Activated CD4-positive, alpha-beta T cell treated with anti-CD3 and anti-CD28 coated beads for 36 hours (primary cell): Measurements from ENCODE around the gene ZNF614. TPM values are rescaled to one million over a fixed set of nuclear protein-coding genes. Genes with fewer than 3 reads are reported as not detected.
"Not testable (repeated sequence)": the region's sequence is repeated elsewhere in the genome, so short reads cannot be mapped to it uniquely, and the experiment has no call there.

Experiments used
- ATAC-seq: fragments of 200-7000 bp; cut with Tn5 transposase; one replicate; pipeline ENCODE4 v1.10.0; 2021; ENCODE audit warnings: mild to moderate bottlenecking, moderate library complexity
- CTCF ChIA-PET: fragments of 350-600 bp; sonication (Branson Sonifier 250); formaldehyde crosslinking; loops from one replicate; lab custom pipeline; 2021; ENCODE audit warnings: antibody characterized with exemption; lab: Charles Lee
- POLR2A ChIA-PET: fragments of 350-600 bp; sonication (Branson Sonifier 250); formaldehyde crosslinking; loops from one replicate; lab custom pipeline; 2021; ENCODE audit warnings: antibody characterized with exemption, inconsistent platforms; lab: Charles Lee
- DNase-seq: peaks from one replicate; pipeline ENCODE4 v3.0.0-alpha.2; 2020
- H3K27ac Mint-ChIP-seq: one replicate; pipeline ENCODE4 v1.8.0; 2021; ENCODE audit warnings: mixed read lengths
- H3K27me3 Mint-ChIP-seq: one replicate; pipeline ENCODE4 v1.8.0; 2021; ENCODE audit warnings: mixed read lengths
- H3K36me3 Mint-ChIP-seq: one replicate; pipeline ENCODE4 v1.8.0; 2021; ENCODE audit warnings: low read depth, mixed read lengths
- H3K4me1 Mint-ChIP-seq: one replicate; pipeline ENCODE4 v1.8.0; 2021; ENCODE audit warnings: mixed read lengths
- H3K4me3 Mint-ChIP-seq: one replicate; pipeline ENCODE4 v1.8.0; 2021; ENCODE audit warnings: mild to moderate bottlenecking, moderate library complexity, mixed read lengths
- H3K9me3 Mint-ChIP-seq: one replicate; pipeline ENCODE4 v1.8.0; 2021; ENCODE audit warnings: low read depth, mixed read lengths
- intact Hi-C, 2 experiments: fragments of 100-400 bp; cut with DNase I in 1 of 2; cut with micrococcal nuclease in 1 of 2; formaldehyde crosslinking; loops; one replicate each; pipeline versions ENCODE4 v1.14.2 to v1.15.1; 2022 to 2024; cut with DNase I, micrococcal nuclease
- total RNA-seq, 2 experiments: library from RNA; stranded (reverse); gene quantifications; one replicate each; pipeline ENCODE4 v1.2.3, GENCODE V29; 2021

The ZNF614 gene
- total RNA-seq, 2 experiments from 2014 or later, result 9.4 to 10.6 TPM

DNA sequence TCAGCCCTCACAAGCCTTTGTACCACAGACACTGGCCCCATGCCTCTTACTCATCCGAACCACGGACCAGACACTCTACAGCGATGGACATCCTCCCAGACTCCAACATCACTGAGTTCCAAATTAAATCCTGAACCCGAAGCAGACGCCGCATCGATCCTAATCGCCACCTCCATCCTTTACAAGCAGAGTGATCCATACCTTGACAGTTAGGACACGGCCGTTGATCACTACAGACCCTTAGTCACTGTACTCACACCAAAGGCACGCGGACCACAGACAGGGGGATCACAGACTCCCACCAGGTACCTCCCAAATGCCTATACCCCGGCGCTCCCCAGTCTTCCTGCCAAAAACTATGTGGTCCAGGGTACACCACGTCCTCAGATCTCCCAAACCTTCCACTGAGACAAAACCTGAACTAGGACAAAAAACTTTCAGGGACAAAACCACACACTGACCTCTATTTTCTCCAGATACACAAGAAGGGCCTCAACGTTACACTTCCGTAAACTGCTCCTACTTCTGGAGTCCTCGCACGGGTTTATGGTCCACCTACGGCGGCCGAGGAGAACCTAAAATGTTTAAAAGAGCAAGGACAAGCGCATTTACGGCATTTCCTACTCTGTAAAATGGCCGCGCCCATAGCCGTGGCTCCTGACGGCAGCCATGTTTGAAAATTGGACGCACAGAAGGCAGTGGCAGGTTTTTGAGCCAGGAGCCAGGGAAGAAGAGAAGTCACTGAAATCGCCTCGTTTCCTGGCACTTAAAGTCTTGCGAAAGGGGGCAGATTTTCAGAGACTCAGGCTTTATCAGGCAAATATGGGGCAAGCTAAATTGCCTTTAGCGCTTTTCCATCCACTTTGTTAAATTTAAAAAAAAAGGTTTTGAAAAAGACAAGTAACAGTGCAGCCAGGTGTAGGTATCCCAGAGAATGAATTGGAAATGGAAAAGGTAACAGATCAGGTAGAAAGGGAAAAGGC is 41.6 kb downstream of the ZNF614 start, which contains the start of gene ZNF350:
ZNF350 (minus strand) TSS at position 532 of the 983 bp plus-strand sequence. CDS start 12,480 bp downstream, outside the sequence.
- peak; percentile 94 for DNase-seq
- POLR2A ChIA-PET, result interaction anchor here (0.6 kb wide), 1 partner anchor 548 kb away, joined by 3 read pairs; no protein-coding TSS in a partner anchor
- CTCF ChIA-PET, result interaction anchor here (0.7 kb wide), 1 partner anchor 15 kb away, joined by 3 read pairs; no protein-coding TSS in a partner anchor
- Mint-ChIP-seq H3K27ac (peak within 1 kb of the TSS; percentile 95), H3K36me3 (peaks cover 59% of the 10 kb centered on the region), H3K4me1 (peaks cover 8% of the 10 kb centered on the region), H3K4me3 (peak within 1 kb of the TSS; percentile 85), H3K9me3 (peaks cover 44% of the 10 kb centered on the region), H3K27me3 (no peaks in the 10 kb centered on the region)
- ATAC-seq, result peak; percentile 99
- intact Hi-C loops, result loop anchor here (1.0 to 2.0 kb wide), 8 partner anchors 22 to 203 kb away; partner anchors contain the start of genes ZNF613 (in 2 of the 2), ZNF615 (in 2 of the 2), ZNF432 (in 1 of the 2) and ZNF614 (in 1 of the 2)

DNA sequence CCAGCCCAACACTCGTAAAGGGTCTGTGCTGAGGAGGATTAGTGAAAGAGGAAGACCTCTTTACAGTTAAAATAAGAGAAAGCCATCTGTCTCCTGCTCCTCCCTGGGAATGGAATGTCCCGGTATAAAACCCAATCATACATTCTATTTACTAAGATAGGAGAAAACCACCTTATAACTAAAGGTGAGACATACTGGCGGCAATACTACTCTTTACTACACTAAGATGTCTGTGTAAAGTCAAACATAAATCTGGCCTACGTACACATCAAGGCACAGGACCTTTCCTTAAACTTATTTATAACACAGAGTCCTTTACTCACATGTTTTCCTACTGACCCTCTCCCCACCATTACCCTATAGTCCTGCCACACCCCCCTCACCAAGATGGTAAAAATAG is 44.8 kb downstream of the ZNF614 start:
- peaks cover 50% of the 10 kb centered on the region for H3K9me3 Mint-ChIP-seq

DNA sequence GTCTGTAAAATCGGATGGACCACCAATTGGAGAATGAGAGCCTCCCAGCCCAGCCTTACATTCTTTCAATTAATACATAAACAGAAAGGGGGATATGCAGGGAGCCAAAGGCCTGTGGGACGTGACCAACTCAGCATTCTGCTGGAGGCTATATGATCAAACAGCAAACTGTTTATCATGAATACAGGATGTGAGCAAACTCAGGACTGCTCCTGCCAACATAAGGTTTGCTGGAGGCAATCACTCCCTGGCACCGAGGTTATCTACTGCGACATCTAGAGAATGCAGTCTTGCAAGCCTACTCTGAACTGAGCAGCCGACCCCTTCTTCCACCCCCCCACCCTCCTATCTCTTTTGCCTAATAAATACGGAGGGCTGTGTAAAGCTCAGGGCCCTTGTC is 47.3 kb downstream of the ZNF614 start:
- H3K27ac Mint-ChIP-seq, CTCF ChIA-PET, ATAC-seq, H3K4me3 Mint-ChIP-seq, H3K27me3 Mint-ChIP-seq, DNase-seq, intact Hi-C loops, H3K4me1 Mint-ChIP-seq, POLR2A ChIA-PET: not testable (repeated sequence)
- peaks cover 60% of the 10 kb centered on the region for H3K9me3 Mint-ChIP-seq
- H3K36me3 Mint-ChIP-seq, result peaks cover 86% of the 10 kb centered on the region

More for the DNA sequence above, 44.8 kb downstream of the ZNF614 start:
- intact Hi-C loops, result no loop called here
- ATAC-seq (no peak), DNase-seq (no peak)
- CTCF ChIA-PET, result no interaction called here
- no peaks in the 10 kb centered on the region for H3K27me3 Mint-ChIP-seq
- no peak overlapping the region for H3K4me3 Mint-ChIP-seq
- POLR2A ChIA-PET, result no interaction called here
- H3K27ac Mint-ChIP-seq, result no peak overlapping the region
- H3K36me3 Mint-ChIP-seq, result peaks cover 78% of the 10 kb centered on the region
- H3K4me1 Mint-ChIP-seq, result peaks cover 8% of the 10 kb centered on the region

DNA sequence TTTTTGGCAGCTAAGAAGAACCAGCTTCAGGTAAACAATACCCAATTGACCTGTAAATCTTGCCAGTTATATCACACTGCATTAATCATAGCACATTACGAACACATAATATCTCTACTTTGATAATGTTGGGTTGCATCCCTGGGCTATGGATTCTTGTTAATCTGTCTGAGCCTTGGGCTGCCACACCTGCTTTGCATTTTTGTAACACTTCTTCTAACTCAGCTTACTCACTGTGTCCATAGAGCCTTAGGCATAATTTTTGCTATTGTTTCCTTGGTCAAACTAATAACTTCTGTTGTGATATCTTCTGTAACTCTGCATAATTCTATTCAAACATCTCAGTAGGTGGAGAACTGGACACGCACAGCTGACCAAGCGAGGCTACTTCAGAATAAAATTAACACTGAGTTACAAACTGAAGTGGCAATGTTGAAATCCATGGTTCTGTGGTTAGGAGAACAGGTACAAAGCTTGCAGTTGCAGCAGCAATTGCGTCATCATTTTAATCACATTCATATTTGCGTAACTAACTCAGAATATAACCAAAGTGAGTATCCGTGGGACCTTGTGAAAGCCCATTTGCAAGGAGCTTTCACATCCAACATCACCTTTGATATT is 48.0 kb downstream of the ZNF614 start:
- Mint-ChIP-seq H3K4me3 (no peak overlapping the region), H3K27ac (no peak overlapping the region), H3K4me1 (peaks cover under 1% of the 10 kb centered on the region), H3K36me3 (peaks cover 87% of the 10 kb centered on the region), H3K9me3 (peaks cover 58% of the 10 kb centered on the region), H3K27me3 (no peaks in the 10 kb centered on the region)
- no peak for ATAC-seq
- intact Hi-C loops, result no loop called here
- ChIA-PET POLR2A (no interaction called here), CTCF (no interaction called here)
- DNase-seq, result no peak

DNA sequence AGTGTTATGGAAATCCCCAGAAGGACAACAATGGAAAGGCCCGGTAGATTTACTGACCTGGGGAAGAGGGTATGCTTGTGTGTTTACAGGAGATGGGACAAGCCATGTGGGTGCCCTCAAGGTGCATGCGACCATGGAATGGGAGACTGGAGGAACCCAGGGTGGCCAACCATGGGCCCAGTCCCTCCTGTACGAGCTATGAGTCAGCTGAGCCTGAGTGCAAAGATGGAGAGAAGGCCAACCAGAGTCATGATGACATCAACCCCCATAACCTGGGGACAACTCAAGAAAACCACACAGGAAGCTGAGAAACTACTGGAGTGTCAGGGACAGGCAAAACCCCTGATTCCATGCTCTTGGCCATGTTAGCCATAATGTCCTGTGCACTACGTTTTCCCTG is 49.3 kb downstream of the ZNF614 start:
- Mint-ChIP-seq H3K4me3 (no peak overlapping the region), H3K4me1 (no peaks in the 10 kb centered on the region), H3K9me3 (peaks cover 64% of the 10 kb centered on the region), H3K27me3 (no peaks in the 10 kb centered on the region), H3K36me3 (peaks cover 93% of the 10 kb centered on the region), H3K27ac (no peak overlapping the region)
- CTCF ChIA-PET, result no interaction called here
- DNase-seq, result no peak
- POLR2A ChIA-PET, result no interaction called here
- ATAC-seq, result no peak
- intact Hi-C loops, result no loop called here

GRCh38 chr19:51977346-51977745 is 50.8 kb downstream of the ZNF614 start:
- ATAC-seq (no peak), DNase-seq (no peak)
- POLR2A ChIA-PET, result no interaction called here
- Mint-ChIP-seq H3K9me3 (peaks cover 60% of the 10 kb centered on the region), H3K27me3 (no peaks in the 10 kb centered on the region), H3K27ac (no peak overlapping the region), H3K4me3 (no peak overlapping the region), H3K4me1 (no peaks in the 10 kb centered on the region), H3K36me3 (peaks cover 94% of the 10 kb centered on the region)
- intact Hi-C loops, result no loop called here
- CTCF ChIA-PET, result no interaction called here

- POLR2A ChIA-PET, result no interaction called here
These were observed 51.3 kb downstream of the ZNF614 start for GRCh38 chr19:51976852-51977251.

DNA sequence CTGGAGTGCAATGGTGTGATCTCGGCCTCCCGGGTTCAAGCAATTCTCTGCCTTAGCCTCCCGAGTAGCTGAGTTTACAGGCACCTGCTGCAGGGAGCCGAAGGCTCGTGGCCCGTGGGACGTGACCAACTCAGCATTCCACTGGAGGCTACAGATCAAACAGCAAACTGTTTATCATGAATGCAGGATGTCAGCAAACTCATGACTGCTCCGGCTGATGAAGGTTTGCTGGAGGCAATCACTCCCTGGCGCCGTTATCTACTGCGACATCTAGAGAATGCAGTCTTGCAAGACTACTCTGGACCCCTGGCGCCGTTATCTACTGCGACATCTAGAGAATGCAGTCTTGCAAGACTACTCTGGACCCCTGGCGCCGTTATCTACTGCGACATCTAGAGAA is 52.4 kb downstream of the ZNF614 start:
- Mint-ChIP-seq H3K9me3 (peaks cover 68% of the 10 kb centered on the region), H3K36me3 (peaks cover 96% of the 10 kb centered on the region)
- H3K27me3 Mint-ChIP-seq, DNase-seq, ATAC-seq, CTCF ChIA-PET, H3K4me1 Mint-ChIP-seq, H3K4me3 Mint-ChIP-seq, H3K27ac Mint-ChIP-seq, intact Hi-C loops, POLR2A ChIA-PET: not testable (repeated sequence)

More at GRCh38 chr19:51976852-51977251, 51.3 kb downstream of the ZNF614 start:
- ATAC-seq (no peak), DNase-seq (no peak)
- Mint-ChIP-seq H3K9me3 (peaks cover 64% of the 10 kb centered on the region), H3K27me3 (no peaks in the 10 kb centered on the region), H3K27ac (no peak overlapping the region), H3K36me3 (peaks cover 96% of the 10 kb centered on the region), H3K4me3 (no peak overlapping the region), H3K4me1 (no peaks in the 10 kb centered on the region)
- intact Hi-C loops, result no loop called here
- CTCF ChIA-PET, result no interaction called here

DNA sequence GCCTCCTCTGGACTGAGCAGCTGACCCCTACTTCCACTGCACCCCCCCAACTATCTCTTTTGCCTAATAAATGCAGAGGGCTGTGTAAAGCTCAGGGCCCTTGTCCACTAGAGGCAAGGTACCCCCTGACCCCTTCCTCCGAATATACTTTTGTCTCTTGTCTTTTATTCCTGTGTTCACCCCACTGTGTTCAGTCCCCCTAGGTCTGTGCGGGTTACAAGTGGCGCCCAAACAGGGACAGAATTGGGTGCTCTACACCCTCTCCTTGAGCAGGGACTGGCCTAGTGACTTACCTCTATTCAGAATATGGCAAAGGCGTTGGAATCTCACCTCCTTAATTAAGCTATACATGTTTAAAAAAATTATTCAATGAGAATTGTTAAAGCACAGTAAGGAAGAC is 56.6 kb downstream of the ZNF614 start:
- peaks cover 86% of the 10 kb centered on the region for H3K36me3 Mint-ChIP-seq
- DNase-seq (peak; percentile 39), ATAC-seq (no peak)
- no peak overlapping the region for H3K4me3 Mint-ChIP-seq
- CTCF ChIA-PET, result interaction anchor here (0.6 kb wide), 1 partner anchor 16 kb away, joined by 3 read pairs; no protein-coding TSS in a partner anchor
- intact Hi-C loops, result no loop called here
- H3K27me3 Mint-ChIP-seq, result no peaks in the 10 kb centered on the region
- H3K9me3 Mint-ChIP-seq, result peaks cover 61% of the 10 kb centered on the region
- no peak overlapping the region for H3K27ac Mint-ChIP-seq
- POLR2A ChIA-PET, result no interaction called here
- H3K4me1 Mint-ChIP-seq, result no peaks in the 10 kb centered on the region

- H3K27me3 Mint-ChIP-seq, result no peaks in the 10 kb centered on the region
- no peak overlapping the region for H3K27ac Mint-ChIP-seq
- H3K4me1 Mint-ChIP-seq, result no peaks in the 10 kb centered on the region
- peaks cover 58% of the 10 kb centered on the region for H3K9me3 Mint-ChIP-seq
- POLR2A ChIA-PET, result no interaction called here
- DNase-seq (no peak), ATAC-seq (no peak)
- no peak overlapping the region for H3K4me3 Mint-ChIP-seq
- CTCF ChIA-PET, result no interaction called here
- peaks cover 88% of the 10 kb centered on the region for H3K36me3 Mint-ChIP-seq
- intact Hi-C loops, result no loop called here
These were observed 57.5 kb downstream of the ZNF614 start for GRCh38 chr19:51970718-51971117.

DNA sequence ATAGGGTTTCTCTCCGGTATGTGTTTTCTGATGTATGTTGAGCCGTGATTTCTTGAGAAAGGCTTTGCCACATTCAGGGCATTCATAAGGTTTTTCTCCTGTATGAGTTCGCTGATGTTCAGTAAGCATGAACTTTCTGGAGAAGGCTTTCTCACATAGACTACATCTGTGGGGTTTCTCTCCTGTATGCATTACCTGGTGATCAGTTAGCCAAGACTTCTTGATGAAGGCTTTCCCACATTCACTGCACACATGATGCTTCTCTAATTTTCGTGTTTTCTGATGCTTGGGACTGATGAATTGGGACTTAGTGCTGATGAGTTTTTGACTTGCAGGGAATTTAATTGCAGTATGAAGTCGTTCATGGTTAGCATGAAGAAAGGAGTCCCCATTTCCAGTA is 62.6 kb downstream of the ZNF614 start:
- peaks cover 78% of the 10 kb centered on the region for H3K36me3 Mint-ChIP-seq
- no peaks in the 10 kb centered on the region for H3K27me3 Mint-ChIP-seq
- intact Hi-C loops, result no loop called here
- POLR2A ChIA-PET, result no interaction called here
- no peak overlapping the region for H3K4me3 Mint-ChIP-seq
- peaks cover 67% of the 10 kb centered on the region for H3K9me3 Mint-ChIP-seq
- no peak for DNase-seq
- no peak overlapping the region for H3K27ac Mint-ChIP-seq
- H3K4me1 Mint-ChIP-seq, result no peaks in the 10 kb centered on the region
- CTCF ChIA-PET, result no interaction called here
- ATAC-seq, result no peak
